HG03066 (cell line): ENCODE data around the gene WDR87.
"Not testable (repeated sequence)": the region's sequence is repeated elsewhere in the genome, so short reads cannot be mapped to it uniquely, and the experiment has no call there.

Experiments
- ATAC-seq: cut with Tn5 transposase; IDR thresholded peaks from one replicate; pipeline ENCODE4 v1.9.1; 2021; ENCODE audit warnings: low read depth; ENCODE audit not compliant: unreplicated experiment

WDR87 gene

GRCh38 chr19:37893845-37894575 lies 12.4 kb downstream of the WDR87 start:
- no peak for ATAC-seq

- ATAC-seq: no peak
Observed at GRCh38 chr19:37886571-37886970, 19.8 kb downstream of the WDR87 start.

DNA sequence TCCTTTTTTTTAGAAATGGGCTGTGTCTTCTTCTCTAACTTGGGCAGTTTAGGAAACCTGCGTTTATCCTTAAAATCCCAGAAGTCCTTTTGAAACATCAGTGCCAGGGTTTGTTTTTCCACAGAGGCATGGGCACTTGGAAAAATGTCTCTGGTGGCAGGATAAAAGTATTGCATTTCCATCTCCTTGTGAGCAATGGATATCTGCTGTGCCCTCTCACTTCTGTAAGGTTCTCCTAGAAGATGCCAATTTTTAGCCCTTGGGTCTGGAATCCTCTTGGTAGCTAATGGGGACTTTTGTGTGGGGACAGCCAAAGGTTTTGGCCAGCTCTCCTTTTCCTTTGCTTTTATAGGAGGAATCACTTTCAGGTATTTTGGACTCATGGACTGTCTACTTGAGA lies 21.0 kb downstream of the WDR87 start:
- ATAC-seq: no peak

DNA sequence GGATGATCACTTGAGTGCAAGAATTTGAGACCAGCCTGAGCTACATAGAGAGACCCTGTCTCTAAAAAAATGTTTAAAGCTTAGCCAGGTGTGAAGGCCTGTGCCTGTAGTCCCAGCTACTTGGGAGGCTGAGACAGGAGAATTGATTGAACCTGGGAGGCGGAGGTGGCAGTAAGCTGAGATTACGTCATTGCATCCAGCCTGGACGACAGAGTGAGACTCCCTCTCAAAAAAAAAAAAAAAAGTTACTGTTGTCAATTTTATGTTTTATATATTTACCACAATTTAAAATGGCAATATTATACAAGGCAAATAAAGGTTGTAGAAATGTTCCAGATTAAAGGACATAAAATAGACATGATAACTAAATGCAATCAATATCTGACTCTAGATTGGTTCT lies 29.2 kb downstream of the WDR87 start:
- ATAC-seq: no peak

DNA sequence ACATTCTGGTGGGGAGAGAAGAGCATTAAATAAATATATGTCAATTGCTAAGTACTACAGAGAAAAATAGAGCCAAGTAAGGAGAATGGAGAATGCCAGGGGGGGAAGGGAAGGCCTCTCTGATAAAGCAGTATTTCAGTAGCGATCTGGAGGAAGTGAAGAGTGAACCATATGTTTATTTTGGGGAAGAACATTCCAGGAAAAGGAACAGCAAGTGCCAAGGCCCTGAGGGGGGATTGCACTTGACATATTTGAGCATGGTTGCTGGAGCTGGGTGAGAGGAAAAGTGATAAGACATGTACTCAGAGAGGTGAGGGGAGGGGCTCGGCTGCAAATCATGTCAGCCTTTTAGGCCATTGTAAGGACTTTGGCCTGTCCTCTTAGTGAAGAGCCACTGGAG lies 30.4 kb downstream of the WDR87 start:
- no peak for ATAC-seq

DNA sequence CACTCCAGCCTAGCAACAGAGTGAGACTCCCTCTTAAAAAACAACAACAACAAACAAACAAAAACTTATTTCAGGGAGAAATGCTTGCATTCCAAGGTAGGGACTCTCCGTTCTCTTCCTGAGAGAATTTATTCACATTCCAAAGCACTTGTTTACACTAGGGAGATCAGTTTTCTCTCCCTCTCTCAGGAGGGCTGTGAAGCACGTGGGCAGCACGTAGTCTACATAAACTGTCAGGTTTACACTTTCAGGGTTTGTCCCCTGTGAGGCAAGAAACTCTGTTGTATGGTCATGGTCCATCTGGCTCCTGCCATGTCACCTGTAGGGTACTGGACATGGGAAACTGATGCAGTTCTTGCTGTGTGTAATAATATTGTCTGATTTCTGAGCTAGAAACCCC lies 31.6 kb downstream of the WDR87 start:
- ATAC-seq: no peak

DNA sequence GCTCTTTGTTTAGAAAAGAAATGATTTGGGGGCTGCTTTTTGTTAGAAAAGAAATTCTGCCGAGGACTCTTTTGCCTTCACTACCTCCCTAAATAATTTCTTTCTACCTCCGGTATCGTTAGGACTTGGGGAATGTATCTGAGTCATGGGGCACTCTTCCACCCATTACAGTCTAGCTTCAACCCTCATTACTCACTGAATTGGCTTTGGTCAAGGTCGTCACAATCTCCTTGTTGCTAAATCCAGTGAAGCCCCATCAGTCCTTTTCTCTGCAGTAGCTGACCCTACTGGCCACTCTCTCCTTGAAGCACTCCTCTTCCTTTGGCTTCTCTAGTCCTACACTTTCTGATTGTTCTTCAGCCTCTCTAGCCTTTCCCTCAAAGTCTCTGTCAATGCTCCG lies 34.0 kb downstream of the WDR87 start:
- no peak for ATAC-seq

DNA sequence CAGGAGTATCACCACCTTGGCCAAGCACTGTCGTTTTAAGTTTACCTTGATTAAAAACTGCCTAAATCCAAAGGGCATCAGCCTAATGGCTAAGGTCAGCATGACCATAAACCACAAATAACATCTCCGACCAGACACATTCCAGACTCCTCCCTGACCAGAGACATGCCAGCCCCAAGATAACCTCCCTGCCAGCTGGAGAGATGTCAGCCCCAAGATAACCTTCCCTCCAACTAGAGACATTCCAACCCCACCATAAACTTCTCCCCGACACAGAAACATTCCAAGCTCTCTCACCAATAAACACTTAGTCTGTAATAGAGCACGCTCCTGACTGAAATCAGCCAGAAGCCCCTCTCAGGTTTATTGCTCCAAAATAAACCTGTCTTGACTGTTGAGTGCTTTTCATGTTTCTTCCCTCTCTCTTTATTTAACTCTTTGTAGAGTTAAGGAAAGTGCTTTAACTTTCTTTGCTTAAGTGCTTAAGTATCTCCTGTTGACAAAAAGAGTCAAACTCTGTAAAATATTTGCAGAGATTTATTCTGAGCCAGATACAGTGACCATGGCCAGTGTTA lies 36.5 kb downstream of the WDR87 start:
- ATAC-seq: no peak

DNA sequence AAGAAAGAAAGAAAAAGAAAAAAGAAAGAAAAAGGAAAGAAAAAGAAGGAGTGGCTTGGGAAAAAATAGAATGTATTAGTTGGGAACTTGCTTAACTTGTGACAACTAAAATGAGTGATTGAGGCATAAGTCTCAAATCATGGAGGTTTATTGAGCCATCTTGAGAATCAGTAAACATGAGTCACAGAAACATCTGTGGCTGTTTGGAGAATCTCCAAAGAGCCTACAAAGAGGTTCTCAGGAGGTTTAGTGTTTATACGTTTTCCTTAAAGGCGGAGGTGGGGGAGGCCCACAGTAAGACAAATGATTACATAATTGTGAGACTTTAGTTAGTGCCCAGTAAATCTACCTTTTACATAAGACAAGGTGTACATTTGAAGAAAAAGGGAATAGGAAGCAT lies 38.6 kb downstream of the WDR87 start:
- no peak for ATAC-seq

DNA sequence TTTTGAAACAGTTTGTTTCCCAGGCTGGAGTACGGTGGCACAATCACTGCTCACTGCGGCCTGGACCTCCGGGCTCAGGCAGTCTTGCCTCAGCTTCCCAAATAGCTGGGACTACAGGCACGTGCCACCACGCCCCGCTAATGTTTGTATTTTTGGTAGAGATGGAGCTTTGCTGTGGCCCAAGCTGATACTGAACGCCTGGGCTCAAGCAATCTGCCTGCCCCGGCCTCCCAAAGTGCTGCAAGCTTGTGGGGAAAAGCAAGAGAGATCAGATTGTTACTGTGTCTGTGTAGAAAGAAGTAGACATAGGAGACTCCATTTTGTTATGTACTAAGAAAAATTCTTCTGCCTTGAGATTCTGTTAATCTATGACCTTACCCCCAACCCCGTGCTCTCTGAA lies 40.5 kb downstream of the WDR87 start:
- ATAC-seq: not testable (repeated sequence)

GRCh38 chr19:37864501-37864900 lies 41.9 kb downstream of the WDR87 start:
- no peak for ATAC-seq

- no peak for ATAC-seq
Observed at GRCh38 chr19:37855098-37855497, 51.3 kb downstream of the WDR87 start.

DNA sequence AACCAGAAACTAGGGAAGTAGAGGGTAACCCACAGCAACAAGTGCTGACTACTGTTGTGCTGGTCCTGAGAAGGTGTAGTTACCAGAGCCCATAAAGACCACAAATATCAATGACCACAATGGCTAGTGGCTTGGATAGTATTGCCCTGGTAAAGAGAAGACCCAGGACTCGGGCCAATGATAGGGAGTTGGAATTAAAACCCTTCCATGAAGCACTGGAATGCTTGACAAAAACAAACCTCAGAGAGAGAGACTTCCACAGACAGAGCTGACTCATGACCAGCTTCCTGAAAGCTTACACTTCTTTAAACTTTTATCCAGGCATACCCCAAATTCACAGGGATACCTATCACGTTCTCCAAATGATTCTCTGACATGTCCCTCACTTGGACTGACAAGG lies 60.5 kb downstream of the WDR87 start:
- no peak for ATAC-seq
